Central memory CD8-positive, alpha-beta T cell (primary cell): Measurements from ENCODE around the gene PSMD11.

ENCODE experiments used
- ATAC-seq: fragments of 150-1000 bp; cut with Tn5 transposase; replicated peaks from 2 replicates; pipeline ENCODE4 v1.10.0; 2022; ENCODE audit warnings: mild to moderate bottlenecking, moderate FRiP score, moderate number of reproducible peaks; ENCODE audit not compliant: poor library complexity, severe bottlenecking; ENCODE audit errors: extremely low read depth
- DNase-seq, 2 donors: peaks; one replicate each; pipeline ENCODE4 v3.0.0; 2021; ENCODE audit warnings: low spot score in 2 of 2
- H3K27ac Mint-ChIP-seq: one replicate; pipeline ENCODE4 v1.8.0; 2022; ENCODE audit warnings: low read depth, mild to moderate bottlenecking, moderate library complexity, mixed read lengths
- H3K27me3 Mint-ChIP-seq: one replicate; pipeline ENCODE4 v1.8.0; 2022; ENCODE audit warnings: mixed read lengths
- H3K36me3 Mint-ChIP-seq: one replicate; pipeline ENCODE4 v1.8.0; 2022; ENCODE audit warnings: mild to moderate bottlenecking, moderate library complexity, mixed read lengths; ENCODE audit not compliant: insufficient read depth
- H3K4me1 Mint-ChIP-seq: one replicate; pipeline ENCODE4 v1.8.0; 2022; ENCODE audit warnings: mixed read lengths
- H3K4me3 Mint-ChIP-seq: one replicate; pipeline ENCODE4 v1.8.0; 2022; ENCODE audit warnings: mild to moderate bottlenecking, moderate library complexity, mixed read lengths
- H3K9me3 Mint-ChIP-seq: one replicate; pipeline ENCODE4 v1.8.0; 2022; ENCODE audit warnings: mixed read lengths

The PSMD11 gene

DNA sequence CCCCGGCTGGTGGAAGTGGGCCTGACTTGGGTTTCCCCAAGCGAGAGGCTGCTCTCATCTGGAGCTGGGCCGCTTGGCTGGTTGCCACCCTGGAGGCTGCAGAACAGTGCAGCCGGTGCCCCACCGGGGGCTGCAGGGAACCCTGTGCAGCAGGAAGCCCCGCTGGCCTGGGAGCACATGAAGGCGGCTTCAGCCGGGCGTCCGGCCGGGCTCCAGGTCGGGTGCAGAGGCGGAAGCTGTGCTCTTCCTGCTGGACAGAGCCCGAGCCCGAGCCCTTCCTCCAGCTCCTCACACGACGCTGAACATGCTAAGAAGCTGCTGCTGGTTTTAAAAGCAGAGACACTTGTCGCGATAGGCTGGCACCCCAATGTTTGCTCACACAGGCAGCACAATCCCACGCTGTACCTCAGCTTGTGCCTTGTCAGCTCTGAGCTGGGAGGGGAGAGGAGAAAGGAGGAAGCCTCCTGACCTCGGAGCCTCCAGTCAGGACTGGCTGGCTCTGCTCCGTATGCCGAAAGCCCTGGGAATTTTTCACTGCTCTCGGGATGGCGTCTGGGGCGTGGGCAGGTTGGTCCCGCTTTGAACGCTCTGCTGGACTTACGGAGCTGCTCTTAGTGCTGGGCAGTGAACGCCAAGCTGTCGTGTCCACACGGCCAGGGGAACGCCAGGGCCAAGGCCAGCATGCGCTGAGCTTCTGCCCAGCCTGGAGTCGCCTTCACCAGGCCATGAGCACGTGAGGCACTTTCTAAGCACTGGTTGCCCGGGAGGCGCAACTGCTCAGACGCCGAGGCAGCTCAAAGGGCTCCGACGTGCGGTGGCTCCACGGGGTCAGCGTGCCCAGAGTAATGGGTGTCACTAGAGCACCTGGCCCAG lies 51.3 kb downstream of the PSMD11 start:
- H3K4me3 Mint-ChIP-seq = no peak overlapping the region
- no peak overlapping the region for H3K27ac Mint-ChIP-seq
- ATAC-seq = no peak

DNA sequence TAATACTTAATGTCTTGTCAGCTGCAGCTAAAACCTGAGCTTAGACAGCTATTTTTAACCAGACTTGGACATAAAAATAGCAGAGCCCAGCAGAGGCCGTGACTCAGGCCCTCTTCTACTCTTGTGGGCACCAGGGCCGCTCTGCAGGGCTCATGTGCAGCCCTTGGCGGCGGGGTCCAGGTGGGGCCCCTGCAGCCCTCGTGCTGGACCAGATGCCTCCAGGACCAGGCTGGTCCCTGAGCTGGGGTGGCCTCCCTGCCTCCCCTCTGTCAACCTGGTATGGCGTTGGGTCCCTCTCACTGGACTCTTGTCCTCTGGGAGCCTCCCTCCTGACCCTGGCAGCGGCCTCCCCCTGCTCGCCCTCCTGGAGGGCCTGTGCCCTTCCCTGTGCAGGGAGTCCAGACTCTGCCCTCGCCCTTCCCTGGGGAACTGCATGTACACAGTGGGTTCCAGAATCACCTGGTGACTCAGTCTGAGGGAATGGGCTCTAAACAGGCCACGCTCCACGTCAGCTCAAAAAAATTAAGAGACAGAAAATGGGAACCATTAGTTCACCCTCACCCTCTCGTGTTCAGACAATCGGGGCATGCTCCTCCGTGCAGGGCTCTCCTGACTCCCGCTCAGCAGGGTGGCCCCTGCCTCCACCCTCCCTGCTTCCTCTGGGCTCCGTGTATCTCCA lies 52.2 kb downstream of the PSMD11 start:
- H3K4me3 Mint-ChIP-seq = no peak overlapping the region
- no peak for DNase-seq
- H3K9me3 Mint-ChIP-seq = no peaks in the 10 kb centered on the region
- peaks cover 3% of the 10 kb centered on the region for H3K36me3 Mint-ChIP-seq
- H3K27me3 Mint-ChIP-seq = no peaks in the 10 kb centered on the region
- no peak overlapping the region for H3K27ac Mint-ChIP-seq
- ATAC-seq = no peak
- H3K4me1 Mint-ChIP-seq = peaks cover 22% of the 10 kb centered on the region

More for the DNA sequence above, 51.3 kb downstream of the PSMD11 start:
- peaks cover 4% of the 10 kb centered on the region for H3K36me3 Mint-ChIP-seq
- no peak for DNase-seq
- H3K4me1 Mint-ChIP-seq = peaks cover 31% of the 10 kb centered on the region
- H3K9me3 Mint-ChIP-seq = no peaks in the 10 kb centered on the region
- no peaks in the 10 kb centered on the region for H3K27me3 Mint-ChIP-seq

DNA sequence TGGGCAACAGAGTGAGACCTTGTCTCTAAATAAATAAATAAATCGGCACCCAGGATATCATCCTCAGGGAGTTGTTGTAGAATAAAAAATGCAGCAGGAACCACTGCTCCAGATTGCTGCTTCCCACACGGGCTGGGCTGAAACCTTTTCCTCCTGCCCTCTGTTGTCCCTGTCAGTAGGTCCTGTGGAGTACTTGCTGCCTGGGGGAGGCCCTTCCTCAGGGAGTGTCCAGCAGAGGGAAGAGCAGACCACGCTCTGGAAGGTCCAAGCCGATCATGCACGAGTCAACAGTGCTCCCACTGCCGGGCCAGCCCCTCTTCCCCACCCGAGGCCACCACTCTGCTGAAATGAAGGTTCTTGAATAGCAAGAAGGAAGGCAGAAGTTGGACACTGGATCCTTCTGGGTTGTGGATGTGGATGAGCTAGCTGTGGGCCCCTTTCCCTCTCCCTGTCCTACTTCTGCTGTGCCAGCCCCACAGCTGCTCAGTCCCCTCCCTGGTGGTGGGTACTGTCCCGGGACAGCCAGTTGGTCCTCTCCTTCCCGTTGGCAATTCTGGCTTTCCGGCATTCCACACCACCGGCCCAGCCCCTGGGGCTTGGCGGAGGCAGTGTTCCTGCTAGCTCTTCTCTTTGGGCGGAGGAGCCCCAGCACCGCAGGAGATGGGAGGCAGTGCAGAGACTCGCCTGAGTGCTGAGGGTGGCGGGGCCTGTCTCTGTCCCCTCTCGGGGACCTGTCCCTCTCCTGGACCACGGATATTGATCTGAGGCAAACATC lies 53.3 kb downstream of the PSMD11 start:
- no peaks in the 10 kb centered on the region for H3K36me3 Mint-ChIP-seq
- no peak overlapping the region for H3K27ac Mint-ChIP-seq

DNA sequence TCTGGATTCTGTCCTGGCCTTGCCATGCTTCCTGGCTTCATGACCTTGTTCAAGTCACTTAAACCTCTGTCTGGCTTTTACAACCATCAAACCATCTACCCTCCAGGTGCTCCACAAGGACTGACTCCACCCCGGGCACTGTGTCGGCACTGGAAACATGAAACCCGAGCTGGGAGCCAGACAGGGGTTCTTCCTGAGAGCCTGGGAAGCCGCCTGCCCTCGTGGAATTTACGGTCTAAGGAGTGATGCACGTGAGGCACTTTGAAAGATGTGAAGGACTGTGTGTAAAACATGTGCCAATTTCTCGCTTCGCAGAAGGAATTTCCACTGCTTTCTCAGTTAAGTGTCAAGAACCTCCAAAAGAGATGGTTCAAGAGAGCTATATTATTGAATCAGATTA lies 54.1 kb downstream of the PSMD11 start:
- DNase-seq (no peak), ATAC-seq (no peak)
- Mint-ChIP-seq H3K27ac (no peak overlapping the region), H3K4me1 (peaks cover 19% of the 10 kb centered on the region), H3K4me3 (no peak overlapping the region), H3K36me3 (no peaks in the 10 kb centered on the region), H3K9me3 (no peaks in the 10 kb centered on the region), H3K27me3 (no peaks in the 10 kb centered on the region)

More for the DNA sequence above, 53.3 kb downstream of the PSMD11 start:
- no peaks in the 10 kb centered on the region for H3K9me3 Mint-ChIP-seq
- DNase-seq = no peak
- no peaks in the 10 kb centered on the region for H3K27me3 Mint-ChIP-seq
- ATAC-seq = no peak
- no peak overlapping the region for H3K4me3 Mint-ChIP-seq
- H3K4me1 Mint-ChIP-seq = peaks cover 21% of the 10 kb centered on the region

DNA sequence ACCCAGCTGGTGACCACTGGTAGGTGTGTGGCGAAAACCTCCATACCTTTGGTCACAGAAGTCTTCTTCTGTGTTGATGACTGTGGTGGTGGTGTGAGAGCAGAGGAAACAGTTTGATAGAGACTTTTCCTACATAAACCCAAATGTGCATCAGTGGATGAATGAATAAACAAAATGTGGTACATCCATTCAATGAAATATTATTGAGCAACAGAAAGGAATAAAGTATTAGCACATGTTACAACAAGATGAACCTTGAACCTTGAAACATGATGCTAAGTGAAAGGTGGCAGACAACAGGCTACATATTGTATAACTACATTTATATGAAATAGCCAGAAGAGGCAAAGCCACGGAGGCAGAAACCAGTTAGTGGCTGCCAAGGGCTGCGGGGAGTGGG lies 57.7 kb downstream of the PSMD11 start:
- Mint-ChIP-seq H3K27ac (peak overlapping the region; percentile 69), H3K27me3 (no peaks in the 10 kb centered on the region), H3K4me3 (no peak overlapping the region), H3K9me3 (no peaks in the 10 kb centered on the region), H3K4me1 (peaks cover 52% of the 10 kb centered on the region), H3K36me3 (no peaks in the 10 kb centered on the region)
- DNase-seq (no peak), ATAC-seq (no peak)

DNA sequence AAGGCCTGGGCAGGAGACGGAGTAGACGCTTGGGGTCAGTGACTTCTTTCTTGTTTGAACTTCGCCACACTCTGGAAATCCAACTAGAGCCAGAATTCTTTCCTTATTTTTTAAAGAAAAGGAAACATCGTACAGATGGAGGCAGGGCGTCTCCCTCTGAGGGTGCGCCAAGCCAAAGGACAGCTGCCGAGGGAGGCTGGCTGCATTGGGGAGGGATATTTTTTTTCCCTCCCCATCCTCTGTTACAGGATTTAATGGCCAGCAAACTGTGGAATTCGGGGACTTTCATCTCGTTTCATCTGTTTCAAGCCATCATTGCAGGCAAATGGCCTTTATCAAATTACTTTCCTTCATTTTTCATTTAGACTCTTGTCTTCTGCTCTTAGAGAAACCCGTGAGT lies 58.4 kb downstream of the PSMD11 start:
- H3K27ac Mint-ChIP-seq = peak overlapping the region; percentile 86
- H3K4me1 Mint-ChIP-seq = peaks cover 56% of the 10 kb centered on the region
- ATAC-seq = no peak
- no peaks in the 10 kb centered on the region for H3K9me3 Mint-ChIP-seq
- H3K36me3 Mint-ChIP-seq = no peaks in the 10 kb centered on the region
- no peaks in the 10 kb centered on the region for H3K27me3 Mint-ChIP-seq
- no peak overlapping the region for H3K4me3 Mint-ChIP-seq
- DNase-seq = no peak

DNA sequence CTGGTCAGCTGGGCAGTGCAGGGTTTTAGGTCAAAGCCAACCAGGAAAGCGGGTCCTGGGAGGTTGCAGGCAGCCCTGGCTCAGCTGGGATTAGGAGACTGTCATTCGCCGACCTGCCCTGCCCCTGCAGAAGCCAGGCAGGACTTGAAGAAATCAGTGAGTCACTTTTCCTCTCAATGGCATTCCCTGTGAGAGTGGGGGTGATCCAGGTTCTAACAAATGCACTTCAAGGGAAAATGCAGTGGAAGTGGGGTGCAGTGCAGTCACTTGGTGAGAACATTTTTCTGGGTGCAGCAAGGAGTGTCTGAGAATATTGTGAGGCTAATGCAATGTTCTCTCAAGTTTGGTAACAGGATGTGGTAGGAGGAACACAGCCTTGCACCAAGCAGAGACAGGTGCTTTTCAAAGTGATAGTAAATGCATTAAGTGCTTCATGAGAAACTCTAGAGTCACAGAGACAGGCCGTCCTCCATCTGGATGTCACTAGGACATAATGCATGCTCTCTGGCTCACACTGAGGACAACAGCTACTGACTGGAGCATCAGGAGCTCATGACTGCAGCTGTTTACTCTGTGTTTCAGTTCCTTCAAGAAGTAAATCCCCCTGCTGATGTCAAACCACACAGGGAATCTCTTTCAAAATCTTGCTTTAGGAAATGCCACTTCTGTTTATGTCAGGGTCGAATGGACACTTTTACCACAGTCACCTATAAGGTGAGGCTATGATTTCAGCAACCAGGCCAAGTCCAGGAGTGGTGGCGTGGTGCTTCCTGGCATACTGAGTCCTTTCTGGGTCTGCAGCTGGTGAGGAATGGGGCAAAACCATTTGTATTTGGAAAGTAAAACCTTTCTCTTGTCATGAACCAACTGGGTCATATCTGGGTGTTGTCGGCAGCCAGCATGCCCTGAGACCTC lies 59.2 kb downstream of the PSMD11 start:
- Mint-ChIP-seq H3K27me3 (no peaks in the 10 kb centered on the region), H3K27ac (peak overlapping the region; percentile 86), H3K9me3 (no peaks in the 10 kb centered on the region), H3K4me1 (peaks cover 53% of the 10 kb centered on the region), H3K36me3 (no peaks in the 10 kb centered on the region), H3K4me3 (peak overlapping the region; percentile 61)
- peak; percentile 98 for ATAC-seq
- peak in 1 of 2 donors; percentile 47 for DNase-seq

DNA sequence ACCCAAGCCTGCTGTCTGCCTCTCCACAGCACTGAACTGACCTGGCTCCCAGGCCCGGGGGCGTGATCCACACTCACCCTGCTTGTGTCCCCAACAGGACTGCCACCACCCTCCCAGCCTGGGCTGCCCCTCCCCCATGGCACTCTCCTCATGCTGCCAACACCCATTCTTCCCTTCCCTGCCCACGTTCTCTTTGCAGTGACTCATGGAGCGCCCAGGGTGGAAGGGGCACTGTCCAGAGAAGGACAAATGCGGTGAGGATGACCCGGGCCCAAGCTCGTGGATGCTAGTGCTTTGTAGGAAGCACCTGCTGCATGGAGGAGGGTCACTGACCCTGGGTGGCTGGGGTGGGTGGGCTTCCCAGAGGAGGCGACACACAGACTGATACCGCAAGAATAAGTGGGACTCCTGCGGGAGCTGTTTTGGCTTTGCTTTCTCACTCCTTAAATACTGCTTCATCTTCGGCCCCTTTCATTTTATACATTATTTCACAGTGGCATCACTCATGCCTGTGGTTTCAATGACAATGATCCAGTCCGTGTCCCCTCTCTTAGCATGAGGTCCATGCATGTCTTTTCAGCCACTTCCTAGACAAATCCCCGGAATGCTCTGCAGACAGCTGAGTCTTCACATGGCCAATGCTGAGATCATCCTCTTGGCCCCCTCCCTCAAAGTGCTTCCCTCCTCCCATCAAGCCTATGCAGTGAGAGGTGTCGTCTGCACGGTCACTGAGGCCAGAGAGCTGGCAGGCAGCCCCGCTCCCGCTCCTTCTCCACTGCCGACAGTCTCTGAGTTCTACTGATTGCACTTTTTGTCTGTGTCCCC lies 60.1 kb downstream of the PSMD11 start:
- H3K9me3 Mint-ChIP-seq = no peaks in the 10 kb centered on the region
- ATAC-seq = no peak
- no peaks in the 10 kb centered on the region for H3K36me3 Mint-ChIP-seq
- peak overlapping the region; percentile 86 for H3K27ac Mint-ChIP-seq
- no peaks in the 10 kb centered on the region for H3K27me3 Mint-ChIP-seq
- H3K4me3 Mint-ChIP-seq = peak overlapping the region; percentile 61
- H3K4me1 Mint-ChIP-seq = peaks cover 58% of the 10 kb centered on the region
- no peak for DNase-seq

DNA sequence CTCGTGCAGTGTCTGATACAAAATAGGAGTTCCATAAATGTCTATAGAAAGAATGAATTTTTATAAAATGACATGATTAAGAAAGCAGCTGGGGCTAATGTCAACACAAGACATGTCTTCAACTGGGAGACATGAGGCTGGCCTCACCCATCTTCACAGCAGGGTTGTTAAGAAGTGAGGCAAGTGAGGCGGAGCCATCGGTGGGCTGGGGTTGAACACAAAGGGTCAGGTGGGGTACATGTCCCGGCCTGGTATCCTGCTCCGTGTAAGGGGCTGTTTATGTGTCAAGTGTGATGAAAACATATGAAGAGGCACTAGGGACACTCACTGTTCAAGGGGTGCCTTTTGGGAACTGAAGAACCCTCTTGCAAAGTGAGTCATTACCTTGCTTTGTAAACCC lies 64.6 kb downstream of the PSMD11 start:
- DNase-seq (no peak), ATAC-seq (no peak)
- no peaks in the 10 kb centered on the region for H3K27me3 Mint-ChIP-seq
- peaks cover 58% of the 10 kb centered on the region for H3K4me1 Mint-ChIP-seq
- H3K27ac Mint-ChIP-seq = no peak overlapping the region
- no peaks in the 10 kb centered on the region for H3K36me3 Mint-ChIP-seq
- no peak overlapping the region for H3K4me3 Mint-ChIP-seq
- H3K9me3 Mint-ChIP-seq = no peaks in the 10 kb centered on the region

DNA sequence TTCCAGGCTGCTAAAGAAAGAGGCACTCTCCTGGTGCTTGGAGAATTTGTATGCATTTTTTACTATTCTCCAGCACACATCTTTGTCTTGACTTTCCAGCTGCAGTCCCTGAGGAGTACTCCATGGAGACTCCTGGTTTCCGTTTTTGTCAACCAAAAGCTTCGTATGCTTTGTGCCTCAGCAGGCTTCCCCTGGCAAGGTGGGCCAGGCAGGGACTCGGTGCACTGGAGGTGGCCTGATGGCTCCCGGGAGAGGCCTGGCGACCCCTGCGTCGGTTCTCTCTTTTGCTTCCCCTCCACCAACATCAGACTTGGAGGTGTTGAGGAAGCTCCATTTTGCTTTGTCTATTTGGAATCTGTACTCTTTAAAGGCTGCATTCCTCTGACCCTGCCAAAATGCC lies 66.2 kb downstream of the PSMD11 start:
- H3K27ac Mint-ChIP-seq = no peak overlapping the region
- ATAC-seq (no peak), DNase-seq (no peak)
- H3K36me3 Mint-ChIP-seq = no peaks in the 10 kb centered on the region
- H3K27me3 Mint-ChIP-seq = no peaks in the 10 kb centered on the region
- no peak overlapping the region for H3K4me3 Mint-ChIP-seq
- H3K4me1 Mint-ChIP-seq = peaks cover 45% of the 10 kb centered on the region
- no peaks in the 10 kb centered on the region for H3K9me3 Mint-ChIP-seq

DNA sequence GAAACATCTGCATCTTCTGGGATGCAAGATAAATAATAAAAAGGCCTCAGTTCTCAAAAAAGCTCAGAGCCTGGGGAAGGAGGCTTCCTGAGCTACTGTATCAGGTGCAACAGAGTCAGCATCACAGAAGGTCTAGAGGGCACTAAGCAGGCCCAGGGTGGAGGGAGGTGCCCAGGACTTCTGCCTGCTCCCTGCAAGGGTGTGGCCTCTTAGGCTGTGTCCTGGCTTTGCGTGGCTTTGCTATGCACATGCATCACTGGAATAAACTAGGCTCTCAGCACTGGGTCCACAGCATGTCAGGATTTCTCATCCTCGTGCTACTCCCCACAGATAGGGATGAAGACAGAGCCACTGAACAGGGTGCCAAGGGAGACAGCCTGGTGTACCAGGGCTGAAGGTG lies 68.0 kb downstream of the PSMD11 start:
- Mint-ChIP-seq H3K36me3 (no peaks in the 10 kb centered on the region), H3K9me3 (no peaks in the 10 kb centered on the region), H3K27me3 (no peaks in the 10 kb centered on the region), H3K4me1 (peaks cover 43% of the 10 kb centered on the region), H3K4me3 (no peak overlapping the region), H3K27ac (no peak overlapping the region)
- DNase-seq (no peak), ATAC-seq (no peak)
